GM23338 (cell line): ENCODE measurements around the gene DNM1L. TPM values are rescaled to one million over a fixed set of nuclear protein-coding genes. Genes with fewer than 3 reads are reported as not detected.

Experiments used
- ATAC-seq: fragments of 200-7000 bp; cut with Tn5 transposase; 3 replicates; pipeline ENCODE4 v1.9.1; 2020
- DNase-seq: peaks from one replicate; pipeline ENCODE4 v3.0.0-alpha.2; 2015; ENCODE audit warnings: low spot score
- H2AFZ ChIP-seq: fragments of 200-600 bp; sonication (generic); 2 replicates; pipeline ENCODE4 v1.8.0; 2016; ENCODE audit warnings: antibody characterized with exemption, mild to moderate bottlenecking, moderate library complexity
- H3F3A ChIP-seq: fragments of 200-600 bp; sonication (generic); replicated peaks from 2 replicates; pipeline ENCODE4 v1.8.0; 2017; ENCODE audit warnings: antibody characterized with exemption, mixed run types, low read depth
- H3K27ac ChIP-seq: fragments of 200-600 bp; sonication (generic); 2 replicates; pipeline ENCODE4 v1.6.1; 2016; ENCODE audit warnings: low read depth
- H3K27me3 ChIP-seq: fragments of 200-600 bp; sonication (generic); 2 replicates; pipeline ENCODE4 v1.8.0; 2016; ENCODE audit warnings: mild to moderate bottlenecking, mixed run types, moderate library complexity; ENCODE audit not compliant: insufficient read depth
- H3K36me3 ChIP-seq: fragments of 200-600 bp; sonication (generic); 2 replicates; pipeline ENCODE4 v1.8.0; 2016; ENCODE audit warnings: mild to moderate bottlenecking; ENCODE audit not compliant: insufficient read depth
- H3K4me1 ChIP-seq: fragments of 200-600 bp; sonication (generic); 2 replicates; pipeline ENCODE4 v1.8.0; 2016; ENCODE audit warnings: mild to moderate bottlenecking, moderate library complexity; ENCODE audit not compliant: insufficient read depth
- H3K4me2 ChIP-seq: fragments of 200-600 bp; sonication (generic); 2 replicates; pipeline ENCODE4 v1.7.1; 2017; ENCODE audit warnings: mixed run types
- H3K4me3 ChIP-seq: fragments of 200-600 bp; sonication (generic); 2 replicates; pipeline ENCODE4 v1.6.1; 2016; ENCODE audit warnings: mixed run types
- H3K79me2 ChIP-seq: fragments of 200-600 bp; sonication (generic); replicated peaks from 2 replicates; pipeline ENCODE4 v1.8.0; 2017; ENCODE audit warnings: mild to moderate bottlenecking; ENCODE audit not compliant: insufficient read depth
- H3K9me2 ChIP-seq: fragments of 200-600 bp; sonication (generic); 2 replicates; pipeline ENCODE4 v1.8.0; 2017; ENCODE audit not compliant: insufficient read depth
- H4K20me1 ChIP-seq: fragments of 200-600 bp; sonication (generic); replicated peaks from 2 replicates; pipeline ENCODE4 v1.8.0; 2017; ENCODE audit warnings: mild to moderate bottlenecking; ENCODE audit not compliant: insufficient read depth
- H3K27ac Mint-ChIP-seq: 2 replicates; pipeline ENCODE4 v1.8.0; 2020; ENCODE audit warnings: inconsistent platforms, mild to moderate bottlenecking, moderate library complexity, mixed read lengths
- H3K27me3 Mint-ChIP-seq: 3 replicates; pipeline ENCODE4 v1.8.0; 2022; ENCODE audit warnings: low read depth, mild to moderate bottlenecking, moderate library complexity, mixed read lengths, inconsistent platforms; ENCODE audit not compliant: insufficient read depth, poor library complexity
- H3K36me3 Mint-ChIP-seq: 3 replicates; pipeline ENCODE4 v1.8.0; 2021; ENCODE audit warnings: low read depth, mild to moderate bottlenecking, inconsistent platforms, moderate library complexity, mixed read lengths
- H3K4me1 Mint-ChIP-seq: 3 replicates; pipeline ENCODE4 v1.8.0; 2020; ENCODE audit warnings: mild to moderate bottlenecking, inconsistent platforms, mixed read lengths
- H3K4me3 Mint-ChIP-seq: 3 replicates; pipeline ENCODE4 v1.8.0; 2021; ENCODE audit warnings: moderate library complexity, mild to moderate bottlenecking, inconsistent platforms, mixed read lengths
- H3K9me3 Mint-ChIP-seq: 3 replicates; pipeline ENCODE4 v1.8.0; 2020; ENCODE audit warnings: moderate library complexity, mild to moderate bottlenecking, inconsistent platforms, mixed read lengths
- CREB1 ChIP-seq: fragments of 250-450 bp; sonication (Bioruptor Pico); IDR thresholded peaks from 2 replicates; pipeline ENCODE4 v1.5.0; 2020; ENCODE audit warnings: low read depth, mild to moderate bottlenecking, moderate library complexity
- CTCF ChIP-seq, 2 experiments: fragments of 200-600 bp in 1 of 2; sonication (generic) in 1 of 2; conservative IDR thresholded peaks; 2 replicates each; pipeline versions ENCODE4 v1.5.1 to v1.6.1; 2016 to 2017; ENCODE audit warnings: antibody characterized with exemption in 2 of 2, low read depth in 2 of 2, mild to moderate bottlenecking in 2 of 2, moderate library complexity in 1 of 2
- ETS1 ChIP-seq: IDR thresholded peaks from 2 replicates; pipeline ENCODE4 v1.6.1; 2016; ENCODE audit warnings: antibody characterized with exemption
- EZH2 ChIP-seq: fragments of 200-600 bp; sonication (generic); IDR thresholded peaks from one replicate; pipeline ENCODE4 v1.8.0; 2017; ENCODE audit warnings: antibody characterized with exemption, mild to moderate bottlenecking, low read depth; ENCODE audit not compliant: unreplicated experiment
- EZH2phosphoT487 ChIP-seq: fragments of 200-600 bp; sonication (generic); IDR thresholded peaks from one replicate; pipeline ENCODE4 v1.8.1; 2018; ENCODE audit warnings: antibody characterized with exemption; ENCODE audit not compliant: unreplicated experiment
- JUNB ChIP-seq: IDR thresholded peaks from one replicate; pipeline ENCODE4 v1.6.1; 2016; ENCODE audit warnings: antibody characterized with exemption; ENCODE audit not compliant: unreplicated experiment
- NANOG ChIP-seq: IDR thresholded peaks from 2 replicates; pipeline ENCODE4 v1.6.1; 2016; ENCODE audit warnings: antibody characterized with exemption, borderline replicate concordance
- POLR2AphosphoS5 ChIP-seq: IDR thresholded peaks from 2 replicates; pipeline ENCODE4 v1.6.1; 2016; ENCODE audit warnings: antibody characterized with exemption, low read depth
- REST ChIP-seq: IDR thresholded peaks from one replicate; pipeline ENCODE4 v1.6.1; 2018; ENCODE audit warnings: antibody characterized with exemption; ENCODE audit not compliant: unreplicated experiment
- STAT1 ChIP-seq: IDR thresholded peaks from one replicate; pipeline ENCODE4 v1.6.1; 2016; ENCODE audit warnings: antibody characterized with exemption; ENCODE audit not compliant: unreplicated experiment
- ZNF114 ChIP-seq: fragments of 250-450 bp; sonication (Bioruptor Pico); IDR thresholded peaks from 2 replicates; pipeline ENCODE4 v1.5.0; 2020; ENCODE audit warnings: mild to moderate bottlenecking, moderate library complexity
- ZNF331 ChIP-seq: fragments of 250-450 bp; sonication (Bioruptor Pico); IDR thresholded peaks from 2 replicates; pipeline ENCODE4 v1.5.0; 2020; ENCODE audit warnings: low read depth, mild to moderate bottlenecking, moderate library complexity
- ZNF462 ChIP-seq: fragments of 250-450 bp; sonication (Bioruptor Pico); IDR thresholded peaks from 2 replicates; pipeline ENCODE4 v1.5.0; 2020; ENCODE audit warnings: mild to moderate bottlenecking, moderate library complexity
- polyA plus RNA-seq: library from polyadenylated mRNA; unstranded; fragments of >200 nt; fragmentation: Nextera tagmentation; extraction: Ambion mirVana; gene quantifications from 2 replicates; pipeline ENCODE4 v1.2.1, GENCODE V29; 2016
- total RNA-seq: library from RNA; depleted of rRNA; stranded (reverse); fragments of >200 nt; shearing (Covaris generic); gene quantifications from 2 replicates; pipeline ENCODE4 v1.2.3, GENCODE V29; 2014

DNM1L gene
- total and polyA plus RNA-seq, 2 experiments from 2014 or later, result 72.2 to 94.8 TPM

DNA sequence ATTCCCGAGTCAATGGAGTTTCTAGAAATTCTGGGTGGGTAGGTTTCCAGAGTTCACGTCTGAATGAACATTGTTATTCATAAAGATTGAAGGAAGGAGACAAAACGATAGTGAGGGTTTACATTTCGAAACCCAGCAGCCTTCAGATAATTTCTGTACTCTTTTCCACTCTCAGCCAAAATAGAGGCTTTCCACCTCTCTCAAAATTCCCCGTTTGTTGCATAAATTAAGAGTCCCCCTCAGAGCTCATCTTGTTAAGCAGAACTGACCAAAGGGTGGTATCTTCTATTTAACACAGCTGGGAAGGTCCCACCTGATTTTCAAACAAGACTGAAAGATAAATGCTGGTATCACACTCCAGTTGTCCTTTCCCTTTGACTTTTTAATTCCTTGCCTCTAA, 98.1 kb downstream of the DNM1L start:
- Histone ChIP-seq H3F3A (no peaks in the 10 kb centered on the region), H3K4me1 (no peaks in the 10 kb centered on the region), H3K9me2 (no peaks in the 10 kb centered on the region), H2AFZ (no peak overlapping the region), H3K27ac (no peak overlapping the region), H3K79me2 (no peaks in the 10 kb centered on the region), H3K27me3 (no peaks in the 10 kb centered on the region), H3K4me2 (no peak overlapping the region), H4K20me1 (no peaks in the 10 kb centered on the region), H3K36me3 (no peaks in the 10 kb centered on the region), H3K4me3 (no peak overlapping the region)
- no peaks in the 10 kb centered on the region for H3K9me3 Mint-ChIP-seq
- no peak for ATAC-seq
- H3K4me3 Mint-ChIP-seq, result no peak overlapping the region
- H3K27me3 Mint-ChIP-seq, result peaks cover 2% of the 10 kb centered on the region
- no peaks in the 10 kb centered on the region for H3K36me3 Mint-ChIP-seq
- no peak overlapping the region for H3K27ac Mint-ChIP-seq
- no peaks in the 10 kb centered on the region for H3K4me1 Mint-ChIP-seq
- TF ChIP-seq EZH2phosphoT487 (no peak), ZNF331 (CRISPR knock-in tag) (no peak), ZNF462 (CRISPR knock-in tag) (no peak), STAT1 (no peak), CREB1 (CRISPR knock-in tag) (no peak), ETS1 (no peak), REST (no peak), JUNB (no peak), NANOG (no peak), POLR2AphosphoS5 (no peak), EZH2 (no peak), CTCF (conservative IDR thresholded peaks at IDR 0.05; ENCODE audit: low read depth in 2 of 2) (no peak), ZNF114 (CRISPR knock-in tag) (no peak)
- no peak for DNase-seq
